Pons (tissue), 1 donor: Measurements from ENCODE around the gene DNAJB8.

ENCODE experiments used
- DNase-seq: peaks from one replicate; pipeline ENCODE4 v3.0.0-alpha.2; 2016; ENCODE audit warnings: low spot score

The DNAJB8 gene

DNA sequence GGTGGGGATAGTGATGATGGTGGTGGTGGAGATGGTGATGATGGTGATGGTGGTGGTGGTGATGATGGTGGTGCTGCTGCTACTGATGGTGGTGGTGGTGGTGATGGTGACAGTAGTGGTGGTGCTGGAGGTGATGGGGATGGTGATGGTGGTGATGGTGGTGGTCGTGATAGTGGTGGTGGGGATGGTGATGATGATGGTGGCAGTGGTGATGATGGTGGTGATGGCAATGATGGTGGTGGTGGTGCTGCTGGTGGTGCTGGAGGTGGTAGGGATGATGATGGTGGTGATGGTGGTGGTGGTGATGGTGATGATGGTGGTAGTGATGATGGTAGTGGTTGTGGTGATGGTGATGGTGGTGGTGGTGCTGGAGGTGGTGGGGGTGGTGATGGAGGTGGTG, 21.3 kb downstream of the DNAJB8 start:
- no peak for DNase-seq

DNA sequence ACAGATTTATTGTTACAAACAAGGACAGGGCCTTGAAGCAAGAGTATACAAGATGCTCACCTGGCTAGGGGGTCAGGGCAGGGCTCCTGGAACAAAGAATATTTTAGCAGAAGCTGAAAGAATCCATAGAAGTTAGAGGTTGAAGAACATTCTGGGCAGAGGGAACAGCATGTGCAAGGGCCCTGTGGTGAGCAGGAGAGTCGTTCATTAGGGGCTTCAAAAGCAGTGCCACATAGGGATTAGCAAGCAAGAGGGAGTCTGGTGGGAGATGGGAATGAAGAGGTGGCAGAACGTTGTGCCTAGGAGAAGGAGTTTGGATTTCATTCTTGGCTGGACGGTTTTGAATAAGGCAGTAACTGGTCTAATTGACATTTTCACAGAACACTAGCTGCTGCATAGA, 22.9 kb downstream of the DNAJB8 start:
- no peak for DNase-seq

DNA sequence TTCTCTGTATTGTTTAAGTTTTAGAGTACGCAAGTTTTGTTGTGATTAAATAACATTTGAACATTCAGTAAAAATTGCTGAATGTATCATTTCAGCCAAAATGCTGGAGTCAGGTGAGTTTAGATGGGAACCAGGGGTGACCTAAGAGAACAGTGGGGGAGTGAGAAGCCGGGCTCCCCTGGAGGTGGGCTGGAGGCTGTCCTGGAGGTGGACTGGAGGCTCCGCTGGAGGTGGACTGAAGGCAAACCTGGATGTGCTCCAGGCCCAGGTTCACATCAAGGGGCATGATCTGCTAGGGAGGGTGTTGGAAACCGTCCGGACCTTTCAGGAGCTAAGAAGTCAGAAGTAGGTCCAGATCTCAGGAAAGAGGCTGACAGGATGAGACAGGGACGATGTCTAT, 23.7 kb downstream of the DNAJB8 start:
- no peak for DNase-seq

DNA sequence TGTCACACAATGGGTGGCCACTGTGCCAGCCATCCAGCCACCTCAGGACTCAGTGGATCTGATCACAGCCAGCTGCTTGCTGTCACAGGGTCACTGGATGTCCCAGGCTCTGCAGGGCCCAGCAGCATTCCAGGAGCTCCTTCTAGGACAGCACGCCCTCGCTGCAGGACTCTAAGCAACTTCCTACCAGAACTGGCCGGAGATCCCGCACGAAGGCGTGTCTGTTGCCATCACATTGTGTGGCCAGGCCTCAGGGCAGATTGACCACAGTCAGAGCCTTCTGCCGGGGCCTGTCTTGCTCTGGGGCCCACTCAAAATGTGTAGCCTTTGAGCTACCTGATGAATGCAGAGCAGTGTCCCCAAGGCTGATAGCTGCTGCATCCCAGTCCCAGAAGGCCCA, 24.6 kb downstream of the DNAJB8 start:
- DNase-seq = no peak

DNA sequence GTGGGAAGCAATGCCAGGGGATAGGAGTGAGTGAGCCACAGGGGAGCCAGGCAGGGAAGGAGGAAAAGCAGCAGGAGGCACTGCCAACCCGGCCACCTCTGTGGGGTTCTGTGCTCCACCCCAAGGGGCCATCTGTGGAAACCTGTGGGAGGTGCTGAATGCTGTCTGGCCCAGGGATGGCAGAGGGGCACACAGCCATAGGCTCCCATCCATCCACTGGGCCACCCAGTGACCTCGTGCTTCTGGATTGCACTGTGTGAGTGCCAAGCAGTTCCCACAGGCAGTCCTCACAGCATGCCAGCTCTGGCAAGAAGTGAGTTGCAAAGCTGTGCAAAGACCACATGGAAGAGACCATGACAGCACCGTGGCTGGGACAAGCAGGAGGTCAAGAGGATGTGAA, 27.5 kb downstream of the DNAJB8 start:
- no peak for DNase-seq

DNA sequence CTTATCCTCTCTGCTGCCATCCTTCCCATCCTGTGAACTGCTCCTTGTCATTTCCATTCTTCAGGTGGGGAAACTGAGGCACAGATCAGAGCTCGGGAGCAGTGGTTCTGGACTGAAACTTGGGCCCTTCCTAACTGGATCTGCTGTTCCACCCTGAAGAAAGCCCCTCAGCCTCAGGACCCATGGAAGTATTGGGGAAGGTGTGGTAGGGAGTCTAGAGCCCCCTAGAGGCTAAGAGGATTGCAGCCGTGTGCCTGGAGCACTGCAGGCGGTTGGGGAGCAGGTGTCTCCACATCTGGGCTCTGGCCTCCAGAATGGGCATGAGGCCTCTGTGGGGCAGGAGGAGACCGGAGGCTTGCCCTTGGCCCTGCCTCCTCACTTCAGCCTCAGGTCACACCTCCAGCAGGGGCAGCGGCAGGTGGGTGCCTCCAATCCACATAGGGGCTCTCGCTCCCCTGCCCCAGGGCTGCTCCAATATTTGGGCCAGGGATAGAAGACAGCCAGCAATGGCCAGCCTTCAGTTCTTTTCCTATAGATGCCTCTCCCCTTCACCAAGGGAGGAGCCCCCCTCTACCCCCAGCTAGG, 28.1 kb downstream of the DNAJB8 start:
- no peak for DNase-seq

DNA sequence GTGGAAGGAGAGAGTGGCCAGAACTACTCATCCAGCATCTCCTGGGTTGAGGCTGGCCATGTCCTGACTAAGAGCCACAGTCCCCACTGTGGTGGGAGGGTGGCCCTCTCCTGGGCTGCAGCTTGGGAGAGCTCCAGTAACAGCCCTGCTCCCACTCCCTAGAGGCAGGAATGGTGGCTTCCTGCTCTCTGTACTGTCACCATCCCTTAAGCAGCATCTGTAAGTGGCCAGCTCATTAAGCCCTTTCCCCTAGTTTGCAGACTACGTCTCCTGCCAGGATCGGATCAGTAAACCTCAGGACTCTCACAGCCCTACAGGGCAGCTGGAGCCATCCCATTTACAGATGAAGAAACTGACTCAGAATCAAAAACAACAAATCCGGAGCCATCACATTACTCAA, 30.5 kb downstream of the DNAJB8 start:
- DNase-seq = no peak

DNA sequence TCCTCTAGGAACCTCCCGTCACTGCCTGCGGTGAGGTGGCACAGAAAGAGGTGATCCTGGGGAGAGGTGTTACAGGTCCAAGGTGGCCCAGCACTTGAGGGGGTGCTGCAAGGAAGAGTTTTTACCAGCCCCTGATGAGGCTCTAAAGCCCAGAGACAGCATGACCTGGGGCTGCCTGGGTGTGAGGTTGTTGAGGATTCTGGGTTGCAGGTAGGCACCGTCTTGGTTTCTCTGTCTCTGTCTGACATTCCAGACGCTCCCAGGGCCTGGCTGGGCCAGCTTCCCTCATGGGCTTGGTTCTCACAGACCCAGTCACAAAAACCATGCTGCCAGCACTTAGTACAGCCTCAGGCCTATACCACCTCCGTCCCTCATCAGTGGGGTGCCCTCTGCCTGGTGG, 31.1 kb downstream of the DNAJB8 start:
- DNase-seq = no peak

DNA sequence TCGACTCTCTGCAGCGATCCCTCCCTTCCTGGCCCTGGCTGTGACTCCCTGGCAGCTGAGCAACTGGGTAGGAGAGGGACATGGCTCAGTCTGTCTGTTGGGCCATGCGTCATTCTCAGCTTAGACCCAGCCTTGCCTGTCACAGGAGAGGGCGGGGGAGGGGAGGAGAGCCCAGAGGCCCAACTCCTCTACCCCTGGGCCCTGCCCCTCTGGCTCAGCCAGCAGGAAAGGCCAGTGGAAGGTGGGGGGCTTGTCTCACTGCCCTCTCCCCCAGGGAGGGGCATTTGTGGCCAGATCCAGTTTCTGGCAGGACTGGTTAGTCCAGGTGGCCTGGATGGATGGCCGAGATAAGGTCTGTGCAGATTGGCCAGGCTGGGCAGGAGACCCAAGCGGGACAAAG, 31.6 kb downstream of the DNAJB8 start:
- no peak for DNase-seq

DNA sequence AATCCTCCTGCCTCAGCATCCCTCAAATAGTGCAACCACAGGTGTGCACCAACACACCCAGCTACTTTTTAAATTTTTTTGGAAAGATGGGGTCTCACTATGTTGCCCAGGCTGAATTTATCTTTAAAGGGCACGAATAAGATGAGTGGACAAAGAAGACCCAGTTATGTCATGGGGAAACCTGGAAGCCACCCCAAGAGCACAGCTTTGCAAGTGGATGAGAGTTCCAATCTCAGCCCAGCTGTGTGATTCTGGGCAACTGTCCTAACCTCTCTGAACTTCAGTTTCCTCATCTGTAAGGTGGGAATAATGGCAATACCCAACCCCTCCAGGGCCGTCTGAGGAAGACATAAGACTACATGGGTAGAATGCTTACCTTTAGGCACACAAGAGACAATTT, 32.2 kb downstream of the DNAJB8 start:
- no peak for DNase-seq

DNA sequence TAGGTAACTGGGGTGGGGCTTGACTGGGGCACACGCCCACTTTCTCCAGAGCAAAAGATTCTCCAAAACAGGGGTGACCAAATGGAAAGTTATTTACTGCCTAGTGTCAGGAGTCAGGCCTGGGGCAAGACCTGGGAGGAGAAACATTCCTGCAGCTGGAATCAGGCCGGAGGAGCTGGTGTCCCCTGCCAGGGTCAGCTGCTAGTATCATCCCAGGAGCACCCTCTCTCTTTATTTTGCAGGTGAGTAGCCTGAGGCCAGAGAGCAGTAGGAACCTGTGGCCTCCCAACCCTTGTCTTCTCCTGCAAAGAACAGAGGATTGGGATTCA, 32.9 kb downstream of the DNAJB8 start:
- DNase-seq = no peak

DNA sequence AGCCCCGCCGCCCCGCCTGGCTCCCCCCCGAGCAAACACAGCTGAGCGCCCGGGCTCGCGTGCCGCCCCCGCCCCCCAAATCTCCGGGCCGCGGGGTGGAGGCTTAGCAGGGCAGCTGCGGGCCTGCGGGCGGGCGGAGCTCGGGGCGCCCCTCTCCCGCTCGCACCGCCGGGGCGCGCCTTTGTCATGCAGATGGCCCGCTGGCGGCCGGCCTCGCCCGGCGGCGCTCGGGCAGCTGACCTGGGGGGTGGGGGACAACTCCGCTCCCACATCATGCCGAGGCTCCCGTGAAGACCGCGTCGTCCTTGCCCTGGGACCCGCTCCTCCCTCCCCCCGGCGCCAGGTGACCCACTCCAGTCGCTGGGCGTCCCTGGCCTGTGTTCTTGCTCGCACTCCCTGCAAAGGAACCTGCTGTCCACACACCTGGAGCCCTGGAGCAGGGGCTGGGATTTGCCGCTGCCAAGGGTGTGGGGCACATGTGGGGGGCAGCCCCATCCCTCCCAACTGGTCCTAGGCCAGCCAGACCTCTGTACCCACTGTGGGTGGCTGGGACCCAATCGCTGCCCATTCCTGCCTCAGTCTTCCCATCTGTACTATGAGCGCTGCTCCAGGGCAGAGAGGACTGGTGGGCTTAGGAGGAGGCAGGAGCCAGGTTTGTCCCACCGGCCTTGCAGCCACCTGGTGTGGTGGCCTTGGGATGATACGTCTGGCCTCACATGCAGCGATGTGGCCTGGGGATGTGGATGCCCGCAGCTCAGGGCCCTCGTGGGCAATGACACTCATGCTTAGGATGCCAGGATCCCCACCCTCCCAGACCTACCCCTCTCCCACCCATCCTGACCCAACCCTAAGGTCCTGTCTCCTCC, 33.5 kb downstream of the DNAJB8 start:
- no peak for DNase-seq

DNA sequence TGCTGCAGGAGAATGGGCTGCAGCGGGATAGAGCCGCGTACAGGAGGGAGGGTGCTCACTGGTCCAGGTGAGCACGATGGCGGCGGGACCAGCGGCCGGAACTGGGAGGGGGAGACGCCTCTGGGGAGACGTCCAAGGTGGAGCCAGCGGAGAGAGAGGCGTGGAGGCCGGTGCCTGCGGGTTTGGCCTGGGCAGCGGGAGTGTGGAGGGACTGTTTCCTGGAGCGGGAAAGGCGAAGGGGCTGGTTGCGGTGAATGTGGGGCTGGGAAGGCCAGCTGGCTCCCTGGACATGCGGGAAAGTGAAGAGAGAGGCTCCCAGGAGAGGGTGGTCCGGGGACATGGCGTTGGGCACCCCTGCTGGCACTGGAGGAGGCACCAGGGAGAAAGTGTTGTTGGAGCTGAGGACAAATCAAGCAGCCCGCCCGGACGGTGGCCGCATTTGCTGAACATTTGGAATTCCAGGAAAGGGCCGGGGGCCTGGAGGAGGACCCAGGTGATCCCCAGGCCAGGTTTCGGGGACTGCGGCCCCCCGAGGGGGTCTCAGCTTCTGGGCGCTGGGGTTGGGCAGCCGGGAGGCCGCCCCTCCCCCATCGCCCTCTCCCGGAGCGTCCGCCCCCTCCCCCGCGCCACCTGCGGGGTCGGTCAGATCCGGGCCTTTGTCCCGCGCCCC, 34.3 kb downstream of the DNAJB8 start:
- DNase-seq = no peak

DNA sequence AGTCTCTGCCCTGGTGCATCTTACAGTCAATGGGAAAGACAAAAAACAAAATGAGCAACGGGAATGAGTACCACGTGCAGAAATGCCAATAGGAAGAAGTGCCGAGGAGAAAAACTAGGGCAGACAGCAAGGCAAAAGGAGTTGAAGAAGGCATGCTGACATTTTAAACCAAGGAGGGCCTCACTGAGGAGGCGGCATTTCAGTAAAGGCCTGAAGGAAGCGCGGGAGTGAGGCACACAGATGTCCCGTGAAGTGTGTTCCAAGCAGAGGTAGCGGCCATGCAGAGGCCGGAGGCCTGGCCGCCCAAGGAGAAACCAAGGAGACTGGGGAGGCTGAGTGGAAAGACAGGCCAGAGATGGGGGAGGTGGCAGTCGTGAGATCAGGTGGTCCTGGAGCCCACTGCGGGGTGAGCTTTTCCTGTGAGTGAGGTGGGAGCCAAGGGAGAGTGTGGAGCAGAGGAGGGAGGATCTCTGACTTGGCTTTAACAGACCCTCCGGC, 34.8 kb downstream of the DNAJB8 start:
- DNase-seq = no peak

DNA sequence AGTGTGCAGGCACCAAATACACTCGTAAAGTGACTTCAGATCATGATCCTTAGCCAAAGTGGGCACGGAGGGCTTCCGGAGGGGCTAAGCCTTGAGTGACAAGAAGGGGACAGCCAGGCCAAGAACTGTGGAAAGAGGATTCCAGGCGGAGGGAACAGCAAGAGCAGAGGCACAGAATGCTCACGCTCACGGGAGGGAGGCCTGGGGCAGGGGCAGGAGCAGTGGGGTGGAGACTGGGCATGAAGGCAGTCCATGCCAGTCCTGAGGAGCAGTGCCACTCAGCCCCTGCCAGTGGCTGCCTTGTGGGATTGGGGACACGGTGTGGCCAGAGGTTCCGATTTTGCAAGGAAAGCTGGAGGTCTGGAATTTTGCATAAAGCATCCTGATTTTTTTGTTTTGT, 36.0 kb downstream of the DNAJB8 start:
- DNase-seq = no peak

DNA sequence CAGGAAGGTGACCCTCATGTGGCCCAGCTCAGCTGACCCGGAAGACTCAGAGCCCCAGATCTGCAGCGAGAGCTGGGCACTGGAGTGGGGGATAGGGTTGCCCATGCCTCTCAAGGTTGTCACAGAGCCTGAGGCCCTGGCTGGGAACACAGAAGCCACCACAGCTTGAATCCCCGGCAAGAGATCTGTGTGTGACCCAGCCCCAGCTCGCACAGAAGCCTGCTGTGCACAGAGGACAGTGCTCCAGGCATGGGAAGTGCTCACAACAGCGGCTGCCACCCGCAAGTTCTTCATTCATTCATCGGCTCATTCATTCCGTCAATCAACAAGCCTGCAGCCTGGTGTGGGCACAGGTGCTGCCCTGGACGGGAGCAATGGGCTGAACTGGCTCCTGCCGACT, 36.4 kb downstream of the DNAJB8 start:
- DNase-seq = no peak

DNA sequence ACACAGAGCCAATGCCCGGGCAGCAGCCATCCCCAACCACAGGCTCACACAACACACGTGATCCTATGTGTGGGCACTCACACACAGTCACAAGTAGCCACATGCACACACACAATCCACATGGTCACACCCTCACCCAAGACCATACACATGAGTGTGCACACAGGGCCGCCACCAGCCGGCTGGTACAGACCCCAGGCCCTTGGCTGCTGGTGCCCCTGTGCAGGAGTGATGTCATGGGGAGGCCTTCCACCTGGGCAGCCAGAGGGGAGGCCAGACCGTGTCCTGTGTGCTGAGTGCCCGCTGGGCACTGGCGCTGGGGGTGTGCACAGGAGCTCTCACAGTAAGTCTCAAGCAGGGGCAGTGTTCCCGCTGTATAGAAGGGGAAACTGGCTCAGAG, 36.9 kb downstream of the DNAJB8 start:
- DNase-seq = no peak

DNA sequence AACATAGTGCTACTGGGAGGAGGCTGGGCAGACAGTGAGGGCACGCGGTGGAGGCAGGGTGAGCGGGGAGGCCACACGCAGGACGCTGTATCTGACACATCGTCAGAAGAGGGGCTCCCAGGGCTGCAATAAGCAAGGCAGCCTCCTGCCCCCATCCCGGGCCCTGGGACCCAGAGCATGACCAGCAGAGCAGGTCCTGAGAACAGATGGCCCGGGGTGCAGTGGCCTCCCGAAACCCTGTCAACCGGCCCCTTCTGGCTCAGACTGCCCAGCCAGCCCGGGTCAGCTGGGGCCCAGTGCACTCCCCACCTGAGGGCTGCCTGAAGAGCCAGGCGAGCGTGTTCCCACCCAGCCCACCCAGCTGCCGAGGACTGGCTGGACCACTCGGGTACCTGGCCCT, 37.4 kb downstream of the DNAJB8 start:
- no peak for DNase-seq

DNA sequence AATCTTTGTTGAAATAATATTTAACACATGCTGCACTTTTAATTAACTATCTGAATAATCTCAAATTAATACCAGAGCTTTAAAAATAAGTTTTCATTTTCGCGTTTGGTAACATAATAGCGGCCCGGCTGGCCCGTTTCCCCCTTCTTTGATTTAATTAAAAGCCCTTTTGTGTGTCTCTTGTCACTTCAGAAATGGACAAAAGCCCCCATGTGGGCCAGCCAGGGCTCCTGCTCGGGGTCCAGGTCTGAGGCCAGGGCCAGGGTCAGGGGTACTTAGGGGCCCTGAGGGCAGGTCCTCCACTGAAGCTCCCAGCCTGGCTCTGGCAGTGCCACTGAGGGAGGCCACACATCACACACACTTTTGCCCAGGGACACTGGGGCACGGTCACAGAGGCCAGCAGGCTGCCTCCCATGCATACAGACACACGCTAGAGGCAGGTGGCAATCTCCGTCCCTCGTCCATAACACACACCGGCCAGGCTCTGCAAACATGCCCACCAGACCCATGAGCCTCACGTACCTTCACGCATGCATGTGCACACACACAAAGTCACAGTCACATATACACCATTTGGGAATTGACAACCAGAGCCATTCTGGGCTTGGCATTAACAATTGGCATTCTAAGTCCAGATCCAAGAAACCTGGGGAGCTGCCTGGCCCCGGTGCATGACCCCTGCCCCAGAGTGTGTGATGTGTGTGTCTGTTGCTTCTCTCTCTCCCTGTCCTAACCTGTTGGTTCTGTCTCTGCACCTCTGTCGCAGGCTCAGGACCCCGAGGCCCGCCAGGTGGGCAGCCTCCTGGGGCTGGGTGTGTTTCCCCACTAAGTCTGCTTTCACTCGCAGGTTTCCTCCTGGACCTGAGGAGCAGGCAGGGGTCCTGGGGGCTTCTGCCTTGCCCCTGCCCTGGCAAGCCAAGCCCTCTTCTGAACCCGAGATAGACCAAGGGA, 38.5 kb downstream of the DNAJB8 start:
- no peak for DNase-seq

DNA sequence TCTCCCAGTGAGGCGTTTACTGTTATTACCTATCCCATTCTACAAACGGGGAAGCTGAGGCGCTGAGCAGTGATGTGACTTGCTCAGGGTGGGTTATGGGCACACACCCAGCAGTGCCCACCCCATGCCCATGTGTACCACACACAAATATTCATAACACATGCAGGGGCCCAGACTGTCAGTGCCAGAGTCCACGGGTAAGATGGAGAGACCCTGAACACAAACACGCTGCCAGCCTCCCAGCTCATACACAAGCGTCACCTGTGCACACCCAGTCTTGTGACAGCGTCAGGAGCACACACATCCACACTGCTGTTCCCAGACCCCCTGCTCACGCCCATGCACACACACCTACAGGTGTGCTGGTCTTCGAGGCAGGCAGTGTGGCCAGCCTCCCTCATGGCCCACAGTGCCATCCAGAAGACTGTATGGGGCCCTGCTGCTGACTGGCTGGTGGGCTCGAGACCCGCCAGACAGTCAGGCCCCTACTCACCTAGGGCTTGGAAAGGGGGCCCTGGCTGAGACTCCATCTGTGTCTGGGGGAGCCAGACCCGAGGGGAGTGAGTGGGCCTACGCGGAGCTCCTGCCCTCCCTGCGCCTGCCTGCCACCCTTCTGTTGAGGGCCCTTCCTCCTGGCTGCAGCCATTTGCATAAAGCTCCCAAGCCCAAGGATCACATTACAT, 39.4 kb downstream of the DNAJB8 start:
- DNase-seq = no peak

DNA sequence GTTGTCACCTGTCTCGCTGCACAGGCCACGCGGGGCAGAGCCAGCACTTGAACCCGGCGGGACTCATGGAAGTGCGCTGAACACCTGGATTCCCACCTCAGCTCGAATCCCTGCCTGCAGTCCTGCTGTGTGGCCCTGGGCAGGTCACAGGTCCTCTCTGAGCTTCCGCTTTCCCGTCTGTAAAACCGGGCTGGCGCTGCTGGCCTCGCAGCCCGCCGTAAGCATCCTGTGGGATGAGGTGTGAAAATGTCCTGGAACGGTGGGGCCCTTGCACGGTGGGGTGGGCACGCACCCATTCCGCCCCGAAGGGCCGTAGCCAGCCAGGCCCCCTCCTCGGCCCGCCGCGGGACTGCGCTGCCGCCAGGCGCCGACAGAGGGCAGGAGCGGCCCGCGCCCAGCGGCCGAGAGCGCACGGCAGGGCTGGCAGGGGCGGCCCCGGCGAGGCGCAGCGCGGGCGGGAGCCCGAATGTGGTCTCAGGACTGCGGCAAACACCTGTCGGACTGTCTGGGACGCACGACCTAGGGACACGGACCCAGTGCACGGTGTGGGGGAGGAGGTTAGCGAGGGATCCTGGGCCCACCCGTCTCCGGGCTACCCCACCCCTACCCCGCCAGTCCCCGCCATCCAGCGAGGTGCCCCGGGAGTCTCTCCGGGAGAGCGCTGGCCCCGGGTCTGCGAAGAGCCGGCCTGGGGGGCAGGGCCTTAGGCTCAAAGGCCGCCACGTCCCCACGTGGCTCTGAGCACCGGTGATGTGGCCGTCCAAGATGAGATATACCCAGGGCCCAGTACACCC, 40.4 kb downstream of the DNAJB8 start:
- peak; percentile 7 for DNase-seq
